Right atrium auricular region (tissue), 2 donors: ENCODE measurements around the gene TMEM151A. TPM values are rescaled to one million over a fixed set of nuclear protein-coding genes. Genes with fewer than 3 reads are reported as not detected.

ENCODE experiments used
- DNase-seq: peaks from one replicate; pipeline ENCODE4 v3.0.0-alpha.2; 2019; ENCODE audit warnings: low spot score
- H3K27ac ChIP-seq, 2 donors: fragments of 200-600 bp; sonication (generic); 1 replicate in 1 of 2; 2 replicates in 1 of 2; pipeline ENCODE4 v1.5.1; 2016 to 2019
- H3K27me3 ChIP-seq, 2 donors: fragments of 200-600 bp; sonication (generic); one replicate each; pipeline versions ENCODE4 v1.5.1 to v1.6.0; 2017 to 2019
- H3K36me3 ChIP-seq: fragments of 200-600 bp; sonication (generic); one replicate; pipeline ENCODE4 v1.5.1; 2016
- H3K4me1 ChIP-seq, 2 donors: fragments of 200-600 bp; sonication (generic); one replicate each; pipeline versions ENCODE4 v1.5.1 to v1.6.0; 2017 to 2019
- H3K4me3 ChIP-seq, 2 donors: fragments of 200-600 bp; sonication (generic); 1 replicate in 1 of 2; 2 replicates in 1 of 2; pipeline ENCODE4 v1.5.1; 2017 to 2019; ENCODE audit warnings: mild to moderate bottlenecking in 1 of 2, moderate library complexity in 1 of 2
- H3K9me3 ChIP-seq, 2 donors: fragments of 200-600 bp; sonication (generic); one replicate each; pipeline ENCODE4 v1.5.1; 2019
- CTCF ChIP-seq, 2 donors: fragments of 200-600 bp; sonication (generic); IDR thresholded peaks; one replicate each; pipeline ENCODE4 v1.5.1; 2019; ENCODE audit warnings: antibody characterized with exemption in 2 of 2
- total RNA-seq, 2 donors: library from RNA; depleted of rRNA; stranded (reverse); fragments of >200 nt; gene quantifications; one replicate each; pipeline ENCODE4 v1.1.0, GENCODE V29; 2016

Gene TMEM151A
- total RNA-seq, 2 donors from 2014 or later, result 1.4 to 5.5 TPM

- Histone ChIP-seq H3K4me1 (peaks cover 0 to 24% of the 10 kb centered on the region in 2 donors), H3K9me3 (no peaks in the 10 kb centered on the region), H3K27me3 (no peaks in the 10 kb centered on the region), H3K27ac (no peak overlapping the region), H3K4me3 (peak overlapping the region; percentile 38 to 61), H3K36me3 (peaks cover 15% of the 10 kb centered on the region)
- no peak for DNase-seq
- TF ChIP-seq CTCF (IDR thresholded peaks at IDR 0.05), result no peak
Measured at GRCh38 chr11:66334605-66335442, 43.1 kb downstream of the TMEM151A start.

GRCh38 chr11:66335531-66336233, 44.0 kb downstream of the TMEM151A start:
- TF ChIP-seq CTCF (IDR thresholded peaks at IDR 0.05), result no peak
- H3K27me3 ChIP-seq, result no peaks in the 10 kb centered on the region
- H3K36me3 ChIP-seq, result peaks cover 23% of the 10 kb centered on the region
- H3K9me3 ChIP-seq, result no peaks in the 10 kb centered on the region
- H3K4me3 ChIP-seq, result peak overlapping the region; percentile 38 to 61
- H3K27ac ChIP-seq, result peak overlapping the region; percentile 55 to 65
- peaks cover 0 to 24% of the 10 kb centered on the region in 2 donors for H3K4me1 ChIP-seq
- no peak for DNase-seq

- peaks cover 0 to 24% of the 10 kb centered on the region in 2 donors for H3K4me1 ChIP-seq
- peaks cover 31% of the 10 kb centered on the region for H3K36me3 ChIP-seq
- H3K27me3 ChIP-seq, result no peaks in the 10 kb centered on the region
- DNase-seq, result peak; percentile 87
- peak within 1 kb of the TSS; percentile 38 to 61 for H3K4me3 ChIP-seq
- H3K27ac ChIP-seq, result peak within 1 kb of the TSS; percentile 55 to 65
- no peaks in the 10 kb centered on the region for H3K9me3 ChIP-seq
- peak in 1 of 2 donors; percentile 57 for TF ChIP-seq CTCF (IDR thresholded peaks at IDR 0.05)
Measured at GRCh38 chr11:66336234-66337102, 44.8 kb downstream of the TMEM151A start, which contains the start of gene RIN1. Gene RIN1, minus strand, starts transcription at chr11:66336434. Its CDS starts 32 bp downstream, at chr11:66336402.

GRCh38 chr11:66337103-66337899, 45.6 kb downstream of the TMEM151A start:
- H3K4me1 ChIP-seq, result peaks cover 0 to 24% of the 10 kb centered on the region in 2 donors
- no peak for TF ChIP-seq CTCF (IDR thresholded peaks at IDR 0.05)
- DNase-seq, result no peak
- no peaks in the 10 kb centered on the region for H3K9me3 ChIP-seq
- H3K4me3 ChIP-seq, result no peak overlapping the region
- no peak overlapping the region for H3K27ac ChIP-seq
- no peaks in the 10 kb centered on the region for H3K27me3 ChIP-seq
- peaks cover 35% of the 10 kb centered on the region for H3K36me3 ChIP-seq
